GM19467 (cell line): Measurements from ENCODE around the gene PROZ.
"Not testable (repeated sequence)": the region's sequence is repeated elsewhere in the genome, so short reads cannot be mapped to it uniquely, and the experiment has no call there.

Experiments
- ATAC-seq: cut with Tn5 transposase; IDR thresholded peaks from one replicate; pipeline ENCODE4 v1.9.1; 2021; ENCODE audit warnings: mild to moderate bottlenecking, moderate library complexity; ENCODE audit not compliant: unreplicated experiment

PROZ gene

GRCh38 chr13:113153810-113154748 lies 4.4 kb upstream of the PROZ start:
- peak; percentile 53 for ATAC-seq

- no peak for ATAC-seq
These were observed 3.2 kb upstream of the PROZ start for GRCh38 chr13:113155201-113155600.

- no peak for ATAC-seq
These were observed 2.3 kb upstream of the PROZ start for GRCh38 chr13:113155982-113156655.

GRCh38 chr13:113157206-113157928 lies 1.1 kb upstream of the PROZ start:
- ATAC-seq: no peak

GRCh38 chr13:113158946-113159345 lies 498 bp downstream of the PROZ start:
- no peak for ATAC-seq

- no peak for ATAC-seq
These were observed 1.3 kb downstream of the PROZ start for GRCh38 chr13:113159701-113160100.

GRCh38 chr13:113160983-113161382 lies 2.5 kb downstream of the PROZ start:
- no peak for ATAC-seq

- ATAC-seq: no peak
These were observed 3.0 kb downstream of the PROZ start for GRCh38 chr13:113161433-113161832.

GRCh38 chr13:113161975-113162374 lies 3.5 kb downstream of the PROZ start:
- ATAC-seq: not testable (repeated sequence)

- no peak for ATAC-seq
These were observed 4.6 kb downstream of the PROZ start for GRCh38 chr13:113162783-113163685.

GRCh38 chr13:113164492-113164891 lies 6.0 kb downstream of the PROZ start:
- ATAC-seq: no peak

GRCh38 chr13:113166266-113166665 lies 7.8 kb downstream of the PROZ start:
- no peak for ATAC-seq

- no peak for ATAC-seq
These were observed 8.2 kb downstream of the PROZ start for GRCh38 chr13:113166681-113167080.

- ATAC-seq: no peak
These were observed 8.7 kb downstream of the PROZ start for GRCh38 chr13:113167155-113167554.

- no peak for ATAC-seq
These were observed 9.1 kb downstream of the PROZ start for GRCh38 chr13:113167575-113167974.

GRCh38 chr13:113168211-113168610 lies 9.8 kb downstream of the PROZ start:
- ATAC-seq: no peak

- ATAC-seq: no peak
These were observed 11.1 kb downstream of the PROZ start for GRCh38 chr13:113169277-113170272.

GRCh38 chr13:113170511-113170910 lies 12.1 kb downstream of the PROZ start:
- ATAC-seq: no peak
